Loucy (cell line): Measurements from ENCODE around the gene MCM5.

Source experiments
- CTCF ChIP-seq: fragments of 200-600 bp; sonication (generic); conservative IDR thresholded peaks from 2 replicates; pipeline ENCODE4 v1.5.1; 2014; ENCODE audit warnings: mild to moderate bottlenecking, antibody characterized with exemption, low read length
- EZH2phosphoT487 ChIP-seq: fragments of 200-600 bp; IDR thresholded peaks from 2 replicates; pipeline ENCODE4 v1.6.1; 2018; ENCODE audit warnings: antibody characterized with exemption, mild to moderate bottlenecking, moderate library complexity, borderline replicate concordance

- TF ChIP-seq CTCF (no peak), EZH2phosphoT487 (no peak)
These were observed 45.9 kb upstream of the MCM5 start for GRCh38 chr22:35354068-35354467.
